GM12891 (cell line): Measurements from ENCODE around the gene PTMA.

Source experiments
- PAX5 ChIP-seq: IDR thresholded peaks from 2 replicates; pipeline ENCODE4 v1.6.1; 2011; ENCODE audit warnings: low read length, moderate library complexity, mild to moderate bottlenecking; ENCODE audit not compliant: insufficient read depth, severe bottlenecking
- POLR2A ChIP-seq: IDR thresholded peaks from 2 replicates; pipeline ENCODE4 v1.6.1; 2011; ENCODE audit warnings: low read depth, low read length, control low read depth
- POLR2AphosphoS5 ChIP-seq: IDR thresholded peaks from 2 replicates; pipeline ENCODE4 v1.6.1; 2011; ENCODE audit warnings: low read depth, low read length, control low read depth
- POU2F2 ChIP-seq: IDR thresholded peaks from 2 replicates; pipeline ENCODE4 v1.6.1; 2011; ENCODE audit warnings: low read depth, mild to moderate bottlenecking, control low read depth, low read length, moderate library complexity
- TAF1 ChIP-seq: IDR thresholded peaks from 2 replicates; pipeline ENCODE4 v1.6.1; 2011; ENCODE audit warnings: low read depth, low read length, control low read depth

DNA sequence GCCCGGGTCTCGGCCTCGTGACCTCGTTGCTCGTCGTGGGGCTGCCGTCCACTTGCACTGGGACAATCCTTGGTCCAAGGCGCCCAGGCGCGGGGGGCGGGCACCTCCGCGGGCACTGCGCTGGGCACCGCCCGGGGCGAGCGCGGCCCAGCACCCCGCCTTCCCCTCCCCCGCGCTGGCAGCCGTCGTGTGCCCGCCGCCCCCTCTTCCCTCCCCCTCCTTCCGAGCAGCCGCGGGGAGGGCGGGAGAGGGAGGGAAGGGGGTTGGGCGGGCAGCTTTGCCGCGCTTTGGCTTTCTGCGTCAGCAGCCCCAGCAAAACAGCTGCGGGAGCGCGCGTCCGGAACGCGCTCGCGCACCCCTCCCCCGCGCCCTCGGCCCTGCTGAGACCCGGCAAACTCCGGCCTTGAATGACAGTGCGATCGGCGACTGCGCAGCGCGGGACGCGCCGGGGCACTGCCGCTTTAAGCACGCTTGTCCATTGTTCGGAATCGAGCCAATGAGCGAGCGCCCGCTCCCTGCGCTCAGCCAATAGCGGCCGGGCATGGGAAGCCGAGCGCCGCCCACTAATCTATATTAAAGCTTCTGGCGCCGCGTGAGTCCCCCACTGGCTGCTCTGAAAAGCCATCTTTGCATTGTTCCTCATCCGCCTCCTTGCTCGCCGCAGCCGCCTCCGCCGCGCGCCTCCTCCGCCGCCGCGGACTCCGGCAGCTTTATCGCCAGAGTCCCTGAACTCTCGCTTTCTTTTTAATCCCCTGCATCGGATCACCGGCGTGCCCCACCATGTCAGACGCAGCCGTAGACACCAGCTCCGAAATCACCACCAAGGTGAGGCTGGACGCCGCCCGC is at the start of gene PTMA:
- TF ChIP-seq POLR2A (peak; percentile 96), PAX5 (peak; percentile 63), POLR2AphosphoS5 (peak; percentile 96), TAF1 (peak; percentile 87), POU2F2 (peak; percentile 66; the same call in 1 of the 2 replicates)
